Ovary (tissue), 3 donors: ENCODE measurements around the gene LSP1.

Source experiments
- CTCF ChIP-seq, 3 donors: fragments of 450-650 bp in 2 of 3; fragments of 200-600 bp in 1 of 3; IDR thresholded peaks; one replicate each; pipeline versions ENCODE4 v1.5.1 to v1.8.0; 2016 to 2022; ENCODE audit warnings: antibody characterized with exemption in 3 of 3, mild to moderate bottlenecking in 1 of 3
- EP300 ChIP-seq: sonication (generic); formaldehyde crosslinking; IDR thresholded peaks from one replicate; pipeline ENCODE4 v1.6.1; 2017; ENCODE audit warnings: antibody characterized with exemption
- POLR2A ChIP-seq: fragments of 450-650 bp; IDR thresholded peaks from one replicate; pipeline ENCODE4 v1.6.1; 2017; ENCODE audit warnings: antibody characterized with exemption, mild to moderate bottlenecking, moderate library complexity
- donor health status: DM: no; HTN: no; CAD: no.

GRCh38 chr11:1892558-1892957 is 39.7 kb downstream of the LSP1 start:
- no peak for TF ChIP-seq CTCF (IDR thresholded peaks at IDR 0.05)
- TF ChIP-seq POLR2A, result no peak
- TF ChIP-seq EP300, result no peak
